SK-N-MC (cell line): Measurements from ENCODE around the gene ENTR1.

Source experiments
- DNase-seq: peaks from one replicate; pipeline ENCODE4 v3.0.0-alpha.2; 2011; ENCODE audit warnings: low read depth, low spot score
- H3K27ac ChIP-seq: fragments of 200-600 bp; sonication (generic); 2 replicates; pipeline ENCODE4 v1.5.1; 2016; ENCODE audit warnings: mixed run types
- H3K36me3 ChIP-seq: fragments of 200-600 bp; sonication (generic); 2 replicates; pipeline ENCODE4 v1.6.1; 2017; ENCODE audit warnings: antibody characterized with exemption, low read length, mixed read lengths; ENCODE audit not compliant: insufficient read depth
- H3K4me3 ChIP-seq: fragments of 200-600 bp; sonication (generic); 2 replicates; pipeline ENCODE4 v1.5.1; 2016
- H3K9ac ChIP-seq: fragments of 200-600 bp; sonication (generic); 2 replicates; pipeline ENCODE4 v1.8.0; 2017; ENCODE audit warnings: mixed run types, mixed read lengths; ENCODE audit not compliant: insufficient read length
- H3K9me3 ChIP-seq: fragments of 200-600 bp; sonication (generic); 2 replicates; pipeline ENCODE4 v1.6.1; 2017; ENCODE audit warnings: low read depth, mild to moderate bottlenecking, antibody characterized with exemption, low read length, moderate library complexity, mixed read lengths
- EZH2 ChIP-seq: fragments of 200-600 bp; sonication (generic); IDR thresholded peaks from one replicate; pipeline ENCODE4 v1.6.1; 2017; ENCODE audit warnings: antibody characterized with exemption
- FOXP2 ChIP-seq: optimal IDR thresholded peaks from 2 replicates; pipeline ENCODE3; 2011; ENCODE audit warnings: mild to moderate bottlenecking, moderate library complexity; ENCODE audit not compliant: insufficient read depth; ENCODE audit errors: extremely low read length, control extremely low read depth
- POLR2AphosphoS5 ChIP-seq: IDR thresholded peaks from 2 replicates; pipeline ENCODE4 v1.6.1; 2012; ENCODE audit warnings: mild to moderate bottlenecking, low read depth, low read length, borderline replicate concordance

ENTR1 gene

GRCh38 chr9:136361754-136362449 lies 48.5 kb downstream of the ENTR1 start:
- no peak overlapping the region for H3K4me3 ChIP-seq
- no peak overlapping the region for H3K9ac ChIP-seq
- H3K27ac ChIP-seq, result no peak overlapping the region
- no peaks in the 10 kb centered on the region for H3K9me3 ChIP-seq
- no peak for TF ChIP-seq FOXP2
- TF ChIP-seq EZH2, result no peak
- TF ChIP-seq POLR2AphosphoS5, result no peak
- H3K36me3 ChIP-seq, result no peaks in the 10 kb centered on the region; the same call in 1 of the 2 replicates
- no peak for DNase-seq

- DNase-seq, result no peak
- Histone ChIP-seq H3K36me3 (no peaks in the 10 kb centered on the region; the same call in 1 of the 2 replicates), H3K4me3 (no peak overlapping the region), H3K27ac (no peak overlapping the region), H3K9ac (no peak overlapping the region), H3K9me3 (no peaks in the 10 kb centered on the region)
- TF ChIP-seq EZH2 (no peak), FOXP2 (no peak), POLR2AphosphoS5 (no peak)
Measured at GRCh38 chr9:136361047-136361753, 49.2 kb downstream of the ENTR1 start.

DNA sequence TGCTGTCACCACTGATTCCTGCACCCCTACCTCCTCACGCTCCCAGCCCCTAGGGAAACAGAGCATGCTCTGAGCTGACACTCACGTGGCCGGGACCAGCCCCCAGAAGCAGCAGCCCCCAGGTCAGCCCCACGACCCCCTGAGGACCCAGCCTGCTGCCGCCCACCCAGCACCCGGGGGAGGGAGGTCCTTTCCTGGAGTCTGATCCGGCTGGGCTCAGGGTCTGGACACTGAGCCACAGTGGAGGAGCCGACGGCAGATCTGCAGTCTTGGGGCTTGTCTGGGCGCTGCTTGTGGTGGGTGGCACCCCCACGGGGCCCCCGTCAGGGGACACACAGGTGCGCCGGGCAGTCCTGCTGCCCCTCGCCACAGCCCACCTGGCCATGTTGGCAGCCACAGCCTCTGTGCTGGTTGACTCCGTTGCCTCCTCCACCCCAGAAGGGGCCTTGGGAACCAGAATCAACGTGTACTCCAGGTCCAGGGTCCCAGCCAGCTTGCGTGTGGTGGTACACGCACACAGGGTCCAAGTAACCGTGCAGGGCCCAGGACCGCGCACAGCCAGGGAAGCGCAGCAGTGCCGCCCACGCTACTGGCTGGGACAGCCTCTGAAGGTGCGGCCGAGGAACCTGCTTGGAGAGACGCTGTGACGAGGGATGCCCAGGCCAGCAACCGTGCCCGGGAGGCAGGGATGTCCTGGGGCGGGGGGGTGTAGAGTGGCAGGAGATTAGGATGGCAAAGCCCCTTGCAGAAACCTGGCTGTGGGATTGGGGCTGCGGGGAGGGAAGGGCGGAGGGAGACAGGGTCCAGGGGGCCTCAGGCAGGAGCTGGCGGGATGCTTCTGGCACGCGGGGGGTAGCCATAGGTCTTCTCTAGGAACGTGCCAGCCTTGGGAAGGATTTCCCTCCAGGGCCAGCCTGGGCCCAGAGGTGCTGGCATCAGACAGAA lies 50.4 kb downstream of the ENTR1 start:
- H3K36me3 ChIP-seq, result no peaks in the 10 kb centered on the region; the same call in 1 of the 2 replicates
- TF ChIP-seq POLR2AphosphoS5, result no peak; the same call in 1 of the 2 replicates
- no peak for TF ChIP-seq FOXP2
- no peak for TF ChIP-seq EZH2
- no peak overlapping the region for H3K9ac ChIP-seq
- DNase-seq, result no peak
- H3K4me3 ChIP-seq, result no peak overlapping the region
- no peak overlapping the region; the same call in 1 of the 2 replicates for H3K27ac ChIP-seq
- H3K9me3 ChIP-seq, result no peaks in the 10 kb centered on the region

GRCh38 chr9:136358888-136359287 lies 51.5 kb downstream of the ENTR1 start:
- H3K9me3 ChIP-seq, result no peaks in the 10 kb centered on the region
- H3K9ac ChIP-seq, result no peak overlapping the region
- TF ChIP-seq EZH2 (no peak), POLR2AphosphoS5 (no peak), FOXP2 (no peak)
- no peak for DNase-seq
- no peak overlapping the region for H3K27ac ChIP-seq
- no peak overlapping the region for H3K4me3 ChIP-seq
- H3K36me3 ChIP-seq, result no peaks in the 10 kb centered on the region; the same call in 1 of the 2 replicates

DNA sequence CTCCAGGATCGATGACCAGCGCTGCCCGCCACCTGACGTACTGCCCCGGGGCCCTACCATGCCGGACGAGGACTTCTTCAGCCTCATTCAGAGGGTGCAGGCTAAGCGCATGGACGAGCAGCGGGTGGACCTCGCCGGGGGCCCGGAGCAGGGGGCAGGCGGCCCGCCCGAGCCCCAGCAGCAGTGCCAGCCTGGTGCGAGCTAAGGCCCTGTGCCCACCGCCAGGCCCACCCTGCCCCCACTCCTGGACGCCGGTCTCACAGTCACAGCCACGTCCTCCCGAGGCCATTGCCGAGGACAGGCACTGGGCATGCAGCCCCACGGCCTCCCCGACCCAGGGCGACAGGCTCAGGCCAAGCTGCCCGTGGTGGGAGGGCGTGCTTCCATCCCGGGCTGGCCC lies 52.4 kb downstream of the ENTR1 start:
- TF ChIP-seq FOXP2 (no peak), EZH2 (no peak), POLR2AphosphoS5 (no peak)
- no peak overlapping the region for H3K4me3 ChIP-seq
- no peak for DNase-seq
- H3K9me3 ChIP-seq, result no peaks in the 10 kb centered on the region
- no peaks in the 10 kb centered on the region; the same call in 1 of the 2 replicates for H3K36me3 ChIP-seq
- no peak overlapping the region for H3K9ac ChIP-seq
- H3K27ac ChIP-seq, result no peak overlapping the region

DNA sequence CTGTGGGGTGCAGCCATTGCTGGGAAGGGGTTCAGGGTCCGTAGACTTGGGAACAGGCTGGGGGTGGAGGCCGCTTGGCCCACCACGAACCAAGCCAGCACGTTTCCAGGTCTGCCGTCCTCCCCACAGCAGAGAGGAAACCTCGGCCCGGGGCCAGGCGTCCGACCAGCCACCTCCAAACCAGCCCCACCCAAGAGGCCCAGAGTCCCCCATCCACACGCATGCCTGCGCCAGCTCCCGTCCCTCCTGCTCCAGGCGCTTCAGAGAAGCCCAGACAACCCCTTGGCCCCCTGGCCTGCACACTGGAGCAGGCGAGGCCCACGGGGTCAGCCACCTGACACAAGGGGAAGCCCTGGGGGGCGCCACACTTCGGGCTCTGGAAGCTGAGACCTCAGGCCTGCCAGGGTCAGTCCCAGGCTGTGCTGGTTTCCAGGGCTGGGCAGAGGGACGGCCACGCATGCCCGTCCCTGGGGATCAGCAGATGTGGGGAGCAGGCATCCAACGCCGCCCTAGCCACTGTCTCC lies 53.1 kb downstream of the ENTR1 start:
- H3K9ac ChIP-seq, result no peak overlapping the region
- H3K9me3 ChIP-seq, result no peaks in the 10 kb centered on the region
- no peak for TF ChIP-seq POLR2AphosphoS5
- no peak for TF ChIP-seq EZH2
- no peak for TF ChIP-seq FOXP2
- no peak for DNase-seq
- H3K27ac ChIP-seq, result no peak overlapping the region
- no peaks in the 10 kb centered on the region; the same call in 1 of the 2 replicates for H3K36me3 ChIP-seq
- no peak overlapping the region for H3K4me3 ChIP-seq

DNA sequence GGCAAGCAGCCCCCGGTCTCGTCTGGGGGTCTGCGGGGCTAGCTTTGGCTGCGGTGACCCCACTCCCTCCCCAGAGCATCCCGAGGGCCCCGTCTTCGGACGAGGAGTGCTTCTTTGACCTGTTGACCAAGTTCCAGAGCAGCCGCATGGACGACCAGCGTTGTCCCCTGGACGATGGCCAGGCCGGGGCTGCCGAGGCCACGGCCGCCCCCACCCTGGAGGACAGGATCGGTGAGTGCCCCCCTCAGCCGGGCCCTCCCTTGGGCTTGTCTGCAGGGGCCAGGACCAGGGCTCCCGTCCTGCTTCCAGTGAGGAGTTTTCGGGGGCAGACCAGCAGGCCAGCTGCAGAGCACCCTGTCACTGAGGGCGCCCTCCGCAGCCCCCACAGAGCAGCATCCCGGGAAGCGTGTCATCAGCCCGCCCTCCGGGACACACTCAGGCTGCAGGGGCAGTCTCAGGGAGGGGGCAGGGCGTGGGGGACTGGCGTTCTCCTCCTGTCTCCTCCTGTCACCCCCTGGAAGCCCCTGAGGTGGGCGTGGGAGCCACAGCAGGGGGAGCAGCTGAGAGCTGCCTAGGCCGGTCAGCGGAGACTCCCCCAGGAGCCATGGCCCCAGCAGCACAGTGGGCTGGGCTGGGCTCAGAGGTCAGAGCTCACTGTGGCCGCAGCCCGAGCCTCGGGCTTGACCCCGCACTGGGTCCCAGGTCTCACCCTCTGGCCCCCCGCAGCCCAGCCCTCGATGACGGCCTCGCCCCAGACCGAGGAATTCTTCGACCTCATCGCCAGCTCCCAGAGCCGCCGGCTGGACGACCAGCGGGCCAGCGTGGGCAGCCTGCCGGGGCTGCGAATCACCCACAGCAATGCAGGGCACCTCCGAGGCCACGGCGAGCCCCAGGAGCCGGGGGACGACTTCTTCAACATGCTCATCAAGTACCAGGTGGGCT lies 54.5 kb downstream of the ENTR1 start:
- TF ChIP-seq POLR2AphosphoS5, result no peak
- TF ChIP-seq FOXP2, result no peak
- TF ChIP-seq EZH2, result no peak
- no peak for DNase-seq
- Histone ChIP-seq H3K9ac (no peak overlapping the region), H3K9me3 (no peaks in the 10 kb centered on the region), H3K36me3 (no peaks in the 10 kb centered on the region; the same call in 1 of the 2 replicates), H3K27ac (no peak overlapping the region), H3K4me3 (no peak overlapping the region)
